Measurements from ENCODE around the gene NDUFB8. TPM values are rescaled to one million over a fixed set of nuclear protein-coding genes. Genes with fewer than 3 reads are reported as not detected.

The NDUFB8 gene
- total and polyA plus RNA-seq, 2 donors (not counting 1 experiment from before 2014, with no cell fraction given), result 131 to 174 TPM

DNA sequence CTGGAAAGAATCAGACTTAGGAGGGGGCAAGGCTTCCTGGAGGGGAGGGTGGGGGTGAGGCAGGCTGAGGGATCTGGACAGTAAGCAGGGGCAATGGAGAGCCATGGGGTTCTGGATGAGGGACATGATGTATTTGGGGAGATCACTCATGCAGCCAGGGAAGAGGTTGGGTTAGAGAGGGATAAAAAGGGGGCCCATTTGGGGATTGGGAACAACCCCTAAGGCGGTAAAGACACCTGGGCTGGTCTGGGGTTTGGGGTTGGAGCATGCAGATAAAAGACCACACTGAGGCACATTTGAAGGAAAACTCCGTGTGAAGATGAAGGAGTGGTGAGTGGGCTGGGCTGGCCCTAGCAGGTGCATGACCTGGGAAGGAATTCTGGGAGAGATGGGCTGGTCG lies 36.9 kb upstream of the NDUFB8 start:
- DNase-seq (no peak), ATAC-seq (ENCODE audit: low read depth) (no peak)
- H3K36me3 ChIP-seq (replicated peaks in 1 of 2; ENCODE audit: control extremely low read depth in 1 of 2, control insufficient read depth in 1 of 2, extremely low read depth in 1 of 2, insufficient read depth in 2 of 2, low read length in 1 of 2), result no peaks in the 10 kb centered on the region
- Mint-ChIP-seq H3K4me1 (peaks cover 14% of the 10 kb centered on the region), H3K9me3 (ENCODE audit: insufficient read depth) (no peaks in the 10 kb centered on the region), H3K27me3 (peaks cover 53% of the 10 kb centered on the region), H3K27ac (no peak overlapping the region), H3K4me3 (no peak overlapping the region)
- H3K4me3 ChIP-seq (ENCODE audit: control extremely low read depth in 1 of 5, extremely low read depth in 1 of 5, insufficient read depth in 1 of 5, low read depth in 2 of 5, low read length in 4 of 5), result no peak overlapping the region
- no peaks in the 10 kb centered on the region for H4K20me1 ChIP-seq (ENCODE audit: control insufficient read depth, insufficient read depth, low read length, poor library complexity, severe bottlenecking)
- intact Hi-C loops (cut with micrococcal nuclease), result no loop called here
- H3K79me2 ChIP-seq (ENCODE audit: control insufficient read depth, insufficient read depth, low read length), result no peaks in the 10 kb centered on the region
- ChIA-PET POLR2A (no interaction called here), CTCF (no interaction called here)
- no peak for TF ChIP-seq EZH2 (IDR thresholded peaks at IDR 0.05; ENCODE audit: borderline replicate concordance, insufficient read depth, low read depth, low read length, poor library complexity, severe bottlenecking)
- TF ChIP-seq, protein P1, sequence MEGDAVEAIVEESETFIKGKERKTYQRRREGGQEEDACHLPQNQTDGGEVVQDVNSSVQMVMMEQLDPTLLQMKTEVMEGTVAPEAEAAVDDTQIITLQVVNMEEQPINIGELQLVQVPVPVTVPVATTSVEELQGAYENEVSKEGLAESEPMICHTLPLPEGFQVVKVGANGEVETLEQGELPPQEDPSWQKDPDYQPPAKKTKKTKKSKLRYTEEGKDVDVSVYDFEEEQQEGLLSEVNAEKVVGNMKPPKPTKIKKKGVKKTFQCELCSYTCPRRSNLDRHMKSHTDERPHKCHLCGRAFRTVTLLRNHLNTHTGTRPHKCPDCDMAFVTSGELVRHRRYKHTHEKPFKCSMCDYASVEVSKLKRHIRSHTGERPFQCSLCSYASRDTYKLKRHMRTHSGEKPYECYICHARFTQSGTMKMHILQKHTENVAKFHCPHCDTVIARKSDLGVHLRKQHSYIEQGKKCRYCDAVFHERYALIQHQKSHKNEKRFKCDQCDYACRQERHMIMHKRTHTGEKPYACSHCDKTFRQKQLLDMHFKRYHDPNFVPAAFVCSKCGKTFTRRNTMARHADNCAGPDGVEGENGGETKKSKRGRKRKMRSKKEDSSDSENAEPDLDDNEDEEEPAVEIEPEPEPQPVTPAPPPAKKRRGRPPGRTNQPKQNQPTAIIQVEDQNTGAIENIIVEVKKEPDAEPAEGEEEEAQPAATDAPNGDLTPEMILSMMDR (IDR thresholded peaks at IDR 0.05), result no peak
- H3K4me1 ChIP-seq (ENCODE audit: control insufficient read depth in 2 of 2, insufficient read depth in 2 of 2, low read length in 2 of 2), result peaks cover 15 to 16% of the 10 kb centered on the region in 2 donors
- no peak overlapping the region for H3K9ac ChIP-seq (ENCODE audit: low read length)
- H3K4me2 ChIP-seq (replicated peaks; ENCODE audit: low read depth, low read length, poor library complexity, severe bottlenecking), result no peak overlapping the region
- no peak overlapping the region for H2AFZ ChIP-seq (ENCODE audit: insufficient read depth, low read depth, low read length, poor library complexity, severe bottlenecking)
- peaks cover 0 to 15% (median 0%) of the 10 kb centered on the region in 3 donors for H3K9me3 ChIP-seq (ENCODE audit: control extremely low read depth in 1 of 3, control insufficient read depth in 2 of 3, insufficient read depth in 1 of 3, low read length in 2 of 3)
- WGBS (ENCODE audit: insufficient coverage), result 65% methylated on average over 2 of the region's 3 CpGs
- H3K27ac ChIP-seq (ENCODE audit: low read length in 2 of 2), result no peak overlapping the region
- peaks cover 0 to 71% (median 34%) of the 10 kb centered on the region in 4 experiments for H3K27me3 ChIP-seq (replicated peaks in 1 of 4; ENCODE audit: control extremely low read depth in 1 of 4, control insufficient read depth in 3 of 4, insufficient read depth in 4 of 4, low read length in 3 of 4)

DNA sequence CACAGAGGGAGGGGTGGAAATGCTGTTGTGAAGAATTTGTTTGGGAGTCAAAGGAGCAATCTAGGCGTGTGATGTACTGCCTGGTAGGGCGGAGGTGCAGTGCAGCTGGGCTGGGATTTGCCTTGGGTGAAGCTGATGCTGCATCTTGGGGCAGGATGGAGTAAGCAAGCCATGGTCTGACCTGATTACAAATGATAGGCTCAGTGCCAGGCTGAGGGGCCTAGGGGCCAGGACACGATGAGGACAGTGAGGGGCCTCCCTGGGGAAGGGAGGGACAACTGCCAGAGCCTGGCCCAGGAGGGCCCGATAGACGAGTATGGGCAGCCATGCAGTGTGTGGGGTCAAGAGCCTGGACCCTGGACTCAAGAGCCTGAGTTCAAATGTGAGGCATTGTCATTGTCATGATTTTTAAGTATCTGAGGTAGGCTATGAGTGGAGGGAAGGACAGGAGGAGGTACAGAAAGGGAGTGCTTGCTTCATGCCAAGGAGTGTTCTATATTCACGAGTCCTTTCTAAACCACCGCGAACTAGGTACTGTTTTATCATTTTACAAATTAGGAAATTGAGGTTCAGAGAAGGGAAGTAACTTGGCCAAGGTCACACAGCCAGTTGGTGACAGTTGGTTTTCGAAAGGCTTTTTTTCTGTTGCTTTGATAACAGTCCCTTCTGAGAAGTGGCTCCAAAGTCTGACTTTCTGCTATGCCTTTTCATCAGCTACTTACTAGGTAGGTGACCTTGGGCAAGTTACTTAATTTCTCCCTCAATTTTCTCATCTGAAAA lies 35.7 kb upstream of the NDUFB8 start:
- TF ChIP-seq, protein P1 (IDR thresholded peaks at IDR 0.05), result no peak
- no peak for TF ChIP-seq EZH2 (IDR thresholded peaks at IDR 0.05; ENCODE audit: borderline replicate concordance, insufficient read depth, low read depth, low read length, poor library complexity, severe bottlenecking)
- no peak overlapping the region for H2AFZ ChIP-seq (ENCODE audit: insufficient read depth, low read depth, low read length, poor library complexity, severe bottlenecking)
- peaks cover 17 to 20% of the 10 kb centered on the region in 2 donors for H3K4me1 ChIP-seq (ENCODE audit: control insufficient read depth in 2 of 2, insufficient read depth in 2 of 2, low read length in 2 of 2)
- H3K4me3 ChIP-seq (ENCODE audit: control extremely low read depth in 1 of 5, extremely low read depth in 1 of 5, insufficient read depth in 1 of 5, low read depth in 2 of 5, low read length in 4 of 5), result no peak overlapping the region
- intact Hi-C loops (cut with micrococcal nuclease), result no loop called here
- peaks cover 0 to 15% (median 0%) of the 10 kb centered on the region in 3 donors for H3K9me3 ChIP-seq (ENCODE audit: control extremely low read depth in 1 of 3, control insufficient read depth in 2 of 3, insufficient read depth in 1 of 3, low read length in 2 of 3)
- H3K4me3 Mint-ChIP-seq, result no peak overlapping the region
- ChIA-PET POLR2A (no interaction called here), CTCF (no interaction called here)
- no peaks in the 10 kb centered on the region for H3K79me2 ChIP-seq (ENCODE audit: control insufficient read depth, insufficient read depth, low read length)
- H3K27ac Mint-ChIP-seq, result no peak overlapping the region
- H3K9me3 Mint-ChIP-seq (ENCODE audit: insufficient read depth), result no peaks in the 10 kb centered on the region
- peaks cover 58% of the 10 kb centered on the region for H3K27me3 Mint-ChIP-seq
- DNase-seq (no peak), ATAC-seq (ENCODE audit: low read depth) (no peak)
- H3K27me3 ChIP-seq (replicated peaks in 1 of 4; ENCODE audit: control extremely low read depth in 1 of 4, control insufficient read depth in 3 of 4, insufficient read depth in 4 of 4, low read length in 3 of 4), result peaks cover 0 to 62% (median 33%) of the 10 kb centered on the region in 4 experiments
- H3K27ac ChIP-seq (ENCODE audit: low read length in 2 of 2), result no peak overlapping the region
- no peaks in the 10 kb centered on the region for H3K36me3 ChIP-seq (replicated peaks in 1 of 2; ENCODE audit: control extremely low read depth in 1 of 2, control insufficient read depth in 1 of 2, extremely low read depth in 1 of 2, insufficient read depth in 2 of 2, low read length in 1 of 2)
- 83% methylated on average over 9 of the region's 9 CpGs for WGBS (ENCODE audit: insufficient coverage)
- H3K4me2 ChIP-seq (replicated peaks; ENCODE audit: low read depth, low read length, poor library complexity, severe bottlenecking), result no peak overlapping the region
- H3K4me1 Mint-ChIP-seq, result peaks cover 20% of the 10 kb centered on the region
- H3K9ac ChIP-seq (ENCODE audit: low read length), result no peak overlapping the region
- no peaks in the 10 kb centered on the region for H4K20me1 ChIP-seq (ENCODE audit: control insufficient read depth, insufficient read depth, low read length, poor library complexity, severe bottlenecking)
